SK-N-SH (cell line): Measurements from ENCODE around the gene SENP1. TPM values are rescaled to one million over a fixed set of nuclear protein-coding genes. Genes with fewer than 3 reads are reported as not detected.

Experiments
- CTCF ChIA-PET: fragments of 300-600, 350-600 bp; formaldehyde crosslinking; extraction: SDS; loops from one replicate; lab custom pipeline; 2021; lab: Yijun Ruan, JAX
- POLR2A ChIA-PET: fragments of 350-600 bp; sonication (Branson Sonifier 250); formaldehyde crosslinking; extraction: SDS; loops from one replicate; lab custom pipeline; 2020; ENCODE audit warnings: antibody characterized with exemption, inconsistent platforms; lab: Yijun Ruan, JAX
- DNase-seq: peaks from one replicate; pipeline ENCODE4 v3.0.0; 2012
- H2AFZ ChIP-seq: fragments of 200-600 bp; sonication (generic); 2 replicates; pipeline ENCODE4 v1.8.1; 2016; ENCODE audit warnings: antibody characterized with exemption, mild to moderate bottlenecking, low read depth
- H3F3A ChIP-seq: fragments of 200-600 bp; sonication (generic); replicated peaks from 2 replicates; pipeline ENCODE3; 2016; ENCODE audit warnings: antibody characterized with exemption, mild to moderate bottlenecking; ENCODE audit not compliant: insufficient read depth
- H3K27ac ChIP-seq, 2 experiments: fragments of 200-500 bp in 1 of 2; fragments of 200-600 bp in 1 of 2; sonication (Bioruptor generic) in 1 of 2; sonication (generic), shearing (Covaris generic) in 1 of 2; 2 replicates each; pipeline versions ENCODE4 v1.5.1 to v1.6.1; 2014 to 2016; ENCODE audit warnings: low read depth in 2 of 2, inconsistent platforms in 1 of 2, low read length in 1 of 2, mild to moderate bottlenecking in 1 of 2, mixed read lengths in 1 of 2
- H3K27me3 ChIP-seq: fragments of 200-600 bp; sonication (generic), shearing (Covaris generic); 2 replicates; pipeline ENCODE4 v1.6.1; 2016; ENCODE audit warnings: mixed run types; ENCODE audit not compliant: insufficient read depth
- H3K36me3 ChIP-seq, 2 experiments: fragments of 200-500 bp in 1 of 2; fragments of 200-600 bp in 1 of 2; sonication (Bioruptor generic) in 1 of 2; sonication (generic) in 1 of 2; replicated peaks in 1 of 2; 2 replicates each; pipeline versions ENCODE3 to v1.5.1; 2014 to 2016; ENCODE audit warnings: low read length in 1 of 2, mild to moderate bottlenecking in 1 of 2; ENCODE audit not compliant: insufficient read depth in 2 of 2, control insufficient read depth in 1 of 2
- H3K4me1 ChIP-seq, 2 experiments: fragments of 200-500 bp in 1 of 2; fragments of 200-600 bp in 1 of 2; sonication (Bioruptor generic) in 1 of 2; sonication (generic), shearing (Covaris generic) in 1 of 2; 2 replicates each; pipeline versions ENCODE4 v1.5.1 to v1.6.1; 2014 to 2016; ENCODE audit warnings: low read depth in 1 of 2, low read length in 1 of 2, mixed run types in 1 of 2; ENCODE audit not compliant: insufficient read depth in 2 of 2, control insufficient read depth in 1 of 2
- H3K4me2 ChIP-seq: fragments of 200-600 bp; sonication (generic), shearing (Covaris generic); 2 replicates; pipeline ENCODE4 v1.6.1; 2017; ENCODE audit warnings: mixed run types
- H3K4me3 ChIP-seq, 2 experiments: fragments of 200-500 bp in 1 of 2; fragments of 200-600 bp in 1 of 2; sonication (Bioruptor generic) in 1 of 2; sonication (generic), shearing (Covaris generic) in 1 of 2; 2 replicates each; pipeline versions ENCODE4 v1.5.1 to v1.8.1; 2014 to 2016; ENCODE audit warnings: low read depth in 2 of 2, inconsistent platforms in 1 of 2, low read length in 1 of 2, mild to moderate bottlenecking in 1 of 2, mixed read lengths in 1 of 2, moderate library complexity in 1 of 2
- H3K79me2 ChIP-seq: fragments of 200-600 bp; sonication (generic); 2 replicates; pipeline ENCODE4 v1.8.1; 2017; ENCODE audit warnings: mild to moderate bottlenecking; ENCODE audit not compliant: insufficient read depth
- H3K9ac ChIP-seq: fragments of 200-600 bp; sonication (generic); 2 replicates; pipeline ENCODE4 v1.6.1; 2017; ENCODE audit warnings: mixed run types
- H3K9me2 ChIP-seq: fragments of 200-600 bp; sonication (generic); 2 replicates; pipeline ENCODE4 v1.6.1; 2017; ENCODE audit warnings: mixed run types
- H3K9me3 ChIP-seq: fragments of 200-600 bp; sonication (generic); 2 replicates; pipeline ENCODE4 v1.6.1; 2017; ENCODE audit warnings: mixed run types, mild to moderate bottlenecking, moderate library complexity
- H4K20me1 ChIP-seq: fragments of 200-600 bp; sonication (generic); 2 replicates; pipeline ENCODE4 v1.6.1; 2017; ENCODE audit warnings: mild to moderate bottlenecking, mixed run types; ENCODE audit not compliant: insufficient read depth
- CHD2 ChIP-seq: fragments of 150-350 bp; IDR thresholded peaks from 2 replicates; pipeline ENCODE4 v1.6.1; 2018; ENCODE audit warnings: low read length; ENCODE audit not compliant: partially characterized antibody
- ELF1 ChIP-seq: IDR thresholded peaks from 2 replicates; pipeline ENCODE4 v1.4.0; 2012
- FOSL2 ChIP-seq: IDR thresholded peaks from 2 replicates; pipeline ENCODE4 v1.4.0; 2012; ENCODE audit warnings: low read depth, mild to moderate bottlenecking, moderate library complexity, borderline replicate concordance
- FOXM1 ChIP-seq: IDR thresholded peaks from 2 replicates; pipeline ENCODE4 v1.4.0; 2012; ENCODE audit warnings: low read depth, mild to moderate bottlenecking
- GABPA ChIP-seq: IDR thresholded peaks from 2 replicates; pipeline ENCODE4 v1.4.0; 2012; ENCODE audit warnings: low read depth, mild to moderate bottlenecking
- JUND ChIP-seq: IDR thresholded peaks from 2 replicates; pipeline ENCODE4 v1.4.0; 2012
- NFIC ChIP-seq: IDR thresholded peaks from 2 replicates; pipeline ENCODE4 v1.4.0; 2012; ENCODE audit warnings: borderline replicate concordance
- PBX3 ChIP-seq: IDR thresholded peaks from 2 replicates; pipeline ENCODE4; 2012
- RCOR1 ChIP-seq: fragments of 150-350 bp; IDR thresholded peaks from 2 replicates; pipeline ENCODE4 v1.6.1; 2017; ENCODE audit warnings: antibody characterized with exemption, low read length
- REST ChIP-seq: IDR thresholded peaks from 2 replicates; pipeline ENCODE4 v1.6.1; 2012; ENCODE audit warnings: mild to moderate bottlenecking, low read depth, low read length, moderate library complexity
- SMC3 ChIP-seq: IDR thresholded peaks from 2 replicates; pipeline ENCODE4 v1.6.1; 2012; ENCODE audit warnings: low read depth, low read length, improper control_type of control experiment
- TAF1 ChIP-seq: IDR thresholded peaks from 2 replicates; pipeline ENCODE4 v1.6.1; 2012; ENCODE audit warnings: low read depth, mild to moderate bottlenecking, low read length, moderate library complexity, borderline replicate concordance
- TCF12 ChIP-seq: IDR thresholded peaks from 2 replicates; pipeline ENCODE4 v1.4.0; 2012
- TEAD4 ChIP-seq: IDR thresholded peaks from 2 replicates; pipeline ENCODE4 v1.4.0; 2012; ENCODE audit warnings: mild to moderate bottlenecking, borderline replicate concordance; ENCODE audit not compliant: insufficient read depth
- USF2 ChIP-seq: fragments of 150-350 bp; IDR thresholded peaks from 2 replicates; pipeline ENCODE4 v1.6.1; 2017; ENCODE audit warnings: antibody characterized with exemption, low read length, low read depth, borderline replicate concordance
- ZBTB33 ChIP-seq: IDR thresholded peaks from 2 replicates; pipeline ENCODE4 v1.4.0; 2012; ENCODE audit warnings: low read depth, borderline replicate concordance
- WGBS: methylation state at CpG from one replicate; pipeline ENCODE4 v1.1.6; 2017; ENCODE audit warnings: low lambda C conversion rate; 5-methylcytosine and 5-hydroxymethylcytosine counted together
- polyA plus RNA-seq, 3 experiments: library from polyadenylated mRNA; depleted of rRNA; stranded (reverse); fragments of >200 nt; gene quantifications; 2 replicates each; pipeline ENCODE4 v1.2.3, GENCODE V29; 2012

Gene SENP1
- polyA plus RNA-seq, 1 of the 3 experiments (the other 2 are of a cell fraction) = 5.6 TPM

GRCh38 chr12:48080285-48080684, 25.6 kb downstream of the SENP1 start:
- Histone ChIP-seq H2AFZ (no peak overlapping the region), H3K9me3 (0 out of 2 replicates have a peak, but pooled peaks cover 6% of the 10 kb centered on the region), H3K9ac (no peak overlapping the region), H3K4me1 (no peaks in the 10 kb centered on the region), H4K20me1 (no peaks in the 10 kb centered on the region), H3K79me2 (no peaks in the 10 kb centered on the region), H3K4me2 (no peak overlapping the region), H3K9me2 (no peaks in the 10 kb centered on the region), H3K27ac (no peak overlapping the region), H3K4me3 (no peak overlapping the region), H3K27me3 (no peaks in the 10 kb centered on the region), H3K36me3 (peaks cover 40 to 59% of the 10 kb centered on the region in 2 experiments), H3F3A (no peaks in the 10 kb centered on the region)
- TF ChIP-seq JUND (no peak), ELF1 (no peak), PBX3 (no peak), USF2 (no peak), TEAD4 (no peak), TCF12 (no peak), TAF1 (no peak), CHD2 (no peak), ZBTB33 (no peak), FOSL2 (no peak), GABPA (no peak), REST (no peak), NFIC (no peak), RCOR1 (no peak), SMC3 (no peak), FOXM1 (no peak)
- no peak for DNase-seq
- WGBS = 89% methylated on average over 5 of the region's 5 CpGs
- CTCF ChIA-PET = no interaction called here
- POLR2A ChIA-PET = no interaction called here
